GM10266 (cell line): ENCODE measurements around the gene KCNAB3.

ENCODE experiments used
- DNase-seq: peaks from one replicate; pipeline ENCODE4 v3.0.0; 2012; ENCODE audit errors: extremely low spot score
- CTCF ChIP-seq: IDR thresholded peaks from 2 replicates; pipeline ENCODE4 v1.5.1; 2012; ENCODE audit warnings: mild to moderate bottlenecking, low read depth; ENCODE audit not compliant: control insufficient read depth, insufficient read depth; ENCODE audit errors: missing control alignments

Gene KCNAB3

GRCh38 chr17:7887482-7888183 is 42.0 kb downstream of the KCNAB3 start:
- no peak for TF ChIP-seq CTCF
- peak; percentile 91 for DNase-seq

- TF ChIP-seq CTCF = no peak
- no peak for DNase-seq
Observed at GRCh38 chr17:7887038-7887481, 42.6 kb downstream of the KCNAB3 start.

DNA sequence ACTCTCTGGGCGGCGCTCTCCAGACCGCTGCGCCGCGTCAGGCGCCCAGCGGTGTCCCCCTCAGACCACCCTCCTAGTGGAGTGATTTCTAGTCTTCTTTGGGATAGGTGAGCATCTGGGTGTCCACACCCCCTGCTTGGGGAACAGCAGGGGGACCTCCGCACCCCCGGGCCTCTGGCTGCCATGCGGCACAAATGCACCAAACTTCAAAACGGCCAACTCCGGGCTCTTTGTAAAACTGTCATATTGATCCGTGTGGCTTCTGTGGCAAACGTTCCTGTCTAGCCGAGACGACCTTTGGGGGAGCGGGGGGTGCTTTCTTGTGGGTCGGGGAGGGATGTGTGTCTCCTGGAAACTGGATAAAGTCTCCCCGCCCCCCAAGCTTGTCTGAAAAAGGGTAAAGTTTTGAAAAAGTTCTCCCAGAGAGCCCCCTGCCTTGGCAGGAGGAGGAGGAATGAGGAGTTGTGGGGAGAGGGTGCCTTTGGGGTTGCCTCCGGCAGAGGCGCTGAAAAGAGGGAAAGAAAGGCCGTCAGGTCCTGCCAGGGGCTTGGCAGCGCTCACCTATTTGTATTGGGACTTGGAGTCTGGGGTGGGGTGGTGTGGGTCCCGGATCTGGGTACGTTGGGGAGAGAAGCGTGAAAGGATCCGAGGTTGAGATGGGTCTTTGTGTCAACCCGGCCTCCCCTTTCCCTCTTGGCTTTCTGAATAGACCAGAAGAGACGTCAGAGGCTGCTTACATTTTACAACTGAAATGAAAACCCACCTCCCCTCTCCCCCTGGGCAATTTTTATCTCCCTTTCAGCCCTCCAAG is 43.2 kb downstream of the KCNAB3 start:
- no peak for TF ChIP-seq CTCF
- peak; percentile 62 for DNase-seq

DNA sequence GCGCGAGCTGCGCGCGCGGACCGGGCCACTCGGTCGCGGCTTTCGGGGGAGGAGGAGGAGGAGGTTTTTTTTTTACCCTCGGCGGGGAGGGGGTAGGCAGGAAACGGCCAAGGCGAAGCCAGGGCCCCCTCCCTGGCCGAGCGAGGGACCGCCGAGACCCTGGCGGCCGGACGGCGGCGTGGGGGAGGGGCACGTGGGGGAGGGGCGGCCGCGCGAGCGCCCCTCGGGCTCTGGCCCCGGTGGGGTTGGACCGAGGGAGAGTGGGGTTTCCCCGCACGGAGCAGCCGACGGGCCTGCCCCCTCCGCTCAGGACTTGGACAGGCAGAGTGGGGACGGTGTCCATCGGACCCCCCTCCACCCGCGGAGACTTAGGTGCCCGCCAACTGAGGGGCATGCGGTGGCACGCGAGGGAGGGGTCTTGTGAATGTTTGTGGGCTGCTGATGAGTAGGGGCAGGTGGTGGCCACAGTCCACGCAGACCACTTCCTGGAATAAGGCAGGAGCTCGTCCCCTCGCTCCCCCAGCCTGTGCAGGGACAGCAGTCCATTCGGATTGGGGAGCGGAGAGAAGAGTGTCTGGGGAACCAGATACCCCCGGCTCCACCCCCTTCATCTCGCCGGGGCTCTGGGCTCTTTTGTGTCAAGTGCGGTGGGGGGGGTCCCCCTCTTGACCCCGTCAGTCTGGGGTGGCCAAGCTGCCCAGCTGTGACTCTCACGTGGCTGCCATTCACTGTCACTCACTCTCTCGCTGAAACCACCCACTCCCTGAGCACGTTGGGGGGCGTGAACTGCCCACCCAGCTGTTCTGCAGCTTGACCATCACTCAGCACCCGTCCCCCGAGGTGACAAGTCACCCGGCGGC is 44.1 kb downstream of the KCNAB3 start:
- TF ChIP-seq CTCF = no peak
- DNase-seq = peak; percentile 85

GRCh38 chr17:7884581-7885366 is 44.9 kb downstream of the KCNAB3 start:
- DNase-seq = peak; percentile 43
- no peak for TF ChIP-seq CTCF

- peak; percentile 66 for DNase-seq
- TF ChIP-seq CTCF = no peak
Observed at GRCh38 chr17:7883781-7884386, 45.8 kb downstream of the KCNAB3 start.
